Measurements from ENCODE around the gene STT3A. TPM values are rescaled to one million over a fixed set of nuclear protein-coding genes. Genes with fewer than 3 reads are reported as not detected.

STT3A gene
- total and polyA plus RNA-seq, 2 experiments from 2014 or later: 91.7 to 156 TPM

DNA sequence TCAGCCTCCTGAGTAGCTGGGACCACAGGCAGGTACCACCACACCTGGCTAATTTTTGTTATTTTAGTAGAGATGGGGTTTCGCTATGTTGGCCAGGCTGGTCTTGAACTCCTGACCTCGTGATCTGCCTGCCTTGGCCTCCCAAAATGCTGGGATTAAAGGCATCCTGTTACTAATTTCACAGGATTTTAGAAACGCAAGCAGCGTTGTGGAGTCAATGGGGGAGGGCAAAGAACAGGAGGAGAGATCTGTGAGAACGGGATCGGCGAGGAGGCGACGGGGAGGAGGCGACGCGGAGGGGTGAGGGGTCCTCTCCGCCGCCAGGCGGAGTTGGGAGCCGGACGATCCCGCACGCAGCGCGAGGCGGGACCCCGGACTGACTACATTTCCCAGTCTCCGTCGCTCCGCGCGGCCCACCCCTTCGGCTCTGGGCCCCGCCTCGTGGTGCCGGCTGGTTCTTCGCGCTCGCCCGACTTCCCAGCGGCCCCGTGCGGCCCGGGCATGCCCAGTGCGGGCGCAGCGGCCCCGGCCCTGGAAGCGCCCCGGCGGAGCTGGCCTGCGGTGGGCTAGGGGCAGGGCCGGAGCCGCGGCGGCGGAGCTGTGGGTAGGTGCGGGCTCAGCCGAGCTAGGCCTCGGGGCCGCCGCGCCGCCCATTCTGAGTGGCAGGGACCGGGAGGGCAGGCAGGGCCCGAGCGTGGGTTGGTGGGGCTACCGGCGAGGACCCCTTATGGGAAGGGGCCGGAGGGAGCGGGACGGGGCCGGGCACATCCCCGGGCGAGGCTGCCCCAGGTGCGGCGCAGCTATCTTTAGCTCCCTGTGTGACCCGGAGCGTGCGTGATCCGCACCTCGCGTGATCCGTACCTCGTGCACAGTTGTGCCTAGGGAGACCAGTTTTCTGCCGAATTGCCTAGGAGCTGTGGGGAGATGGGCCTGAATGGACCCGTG is 23.4 kb upstream of the STT3A start, which contains the start of gene EI24:
TSS of gene EI24 (plus strand) at position 508 of the 945 bp plus-strand sequence. CDS start 3,051 bp downstream, outside the sequence.
- peaks cover 11% of the 10 kb centered on the region; the same call in 2 of the 3 replicates for H3K4me1 Mint-ChIP-seq
- Histone ChIP-seq H3K79me2 (replicated peaks; ENCODE audit: insufficient read depth) (peaks cover 35% of the 10 kb centered on the region), H2AFZ (peak within 1 kb of the TSS; percentile 99), H3K9me2 (ENCODE audit: insufficient read depth) (no peaks in the 10 kb centered on the region), H4K20me1 (replicated peaks; ENCODE audit: insufficient read depth) (no peaks in the 10 kb centered on the region; the same call in 1 of the 2 replicates), H3K27me3 (ENCODE audit: insufficient read depth) (no peaks in the 10 kb centered on the region), H3F3A (replicated peaks; ENCODE audit: low read depth) (no peaks in the 10 kb centered on the region), H3K4me3 (peak within 1 kb of the TSS; percentile 97), H3K27ac (ENCODE audit: low read depth) (0 out of 2 replicates have a peak within 1 kb of the TSS, but pooled peaks have one; percentile 51), H3K36me3 (ENCODE audit: insufficient read depth) (peaks cover 9% of the 10 kb centered on the region; the same call in 1 of the 2 replicates), H3K4me2 (peak within 1 kb of the TSS; percentile 91), H3K4me1 (ENCODE audit: insufficient read depth) (no peaks in the 10 kb centered on the region; the same call in 1 of the 2 replicates)
- ATAC-seq (peak; percentile 98), DNase-seq (ENCODE audit: low spot score) (peak; percentile 98)
- peak within 1 kb of the TSS; percentile 87 for H3K4me3 Mint-ChIP-seq
- H3K27me3 Mint-ChIP-seq (ENCODE audit: insufficient read depth, low read depth, poor library complexity): no peaks in the 10 kb centered on the region
- 0 out of 2 replicates have a peak within 1 kb of the TSS, but pooled peaks have one; percentile 52 for H3K27ac Mint-ChIP-seq
- H3K9me3 Mint-ChIP-seq: peaks cover 18% of the 10 kb centered on the region
- H3K36me3 Mint-ChIP-seq (ENCODE audit: low read depth): peaks cover 26% of the 10 kb centered on the region; the same call in 2 of the 3 replicates
- no peak for TF ChIP-seq EZH2phosphoT487 (IDR thresholded peaks at IDR 0.05; ENCODE audit: unreplicated experiment)
- TF ChIP-seq ZNF114 (CRISPR knock-in tag; IDR thresholded peaks at IDR 0.05): no peak
- no peak for TF ChIP-seq NANOG (IDR thresholded peaks at IDR 0.05; ENCODE audit: borderline replicate concordance)
- no peak for TF ChIP-seq EZH2 (IDR thresholded peaks at IDR 0.05; ENCODE audit: low read depth, unreplicated experiment)
- 0 out of 2 replicates have a peak, but pooled peaks have one; percentile 12 for TF ChIP-seq ZNF331 (CRISPR knock-in tag; IDR thresholded peaks at IDR 0.05; ENCODE audit: low read depth)
- TF ChIP-seq, protein P1, sequence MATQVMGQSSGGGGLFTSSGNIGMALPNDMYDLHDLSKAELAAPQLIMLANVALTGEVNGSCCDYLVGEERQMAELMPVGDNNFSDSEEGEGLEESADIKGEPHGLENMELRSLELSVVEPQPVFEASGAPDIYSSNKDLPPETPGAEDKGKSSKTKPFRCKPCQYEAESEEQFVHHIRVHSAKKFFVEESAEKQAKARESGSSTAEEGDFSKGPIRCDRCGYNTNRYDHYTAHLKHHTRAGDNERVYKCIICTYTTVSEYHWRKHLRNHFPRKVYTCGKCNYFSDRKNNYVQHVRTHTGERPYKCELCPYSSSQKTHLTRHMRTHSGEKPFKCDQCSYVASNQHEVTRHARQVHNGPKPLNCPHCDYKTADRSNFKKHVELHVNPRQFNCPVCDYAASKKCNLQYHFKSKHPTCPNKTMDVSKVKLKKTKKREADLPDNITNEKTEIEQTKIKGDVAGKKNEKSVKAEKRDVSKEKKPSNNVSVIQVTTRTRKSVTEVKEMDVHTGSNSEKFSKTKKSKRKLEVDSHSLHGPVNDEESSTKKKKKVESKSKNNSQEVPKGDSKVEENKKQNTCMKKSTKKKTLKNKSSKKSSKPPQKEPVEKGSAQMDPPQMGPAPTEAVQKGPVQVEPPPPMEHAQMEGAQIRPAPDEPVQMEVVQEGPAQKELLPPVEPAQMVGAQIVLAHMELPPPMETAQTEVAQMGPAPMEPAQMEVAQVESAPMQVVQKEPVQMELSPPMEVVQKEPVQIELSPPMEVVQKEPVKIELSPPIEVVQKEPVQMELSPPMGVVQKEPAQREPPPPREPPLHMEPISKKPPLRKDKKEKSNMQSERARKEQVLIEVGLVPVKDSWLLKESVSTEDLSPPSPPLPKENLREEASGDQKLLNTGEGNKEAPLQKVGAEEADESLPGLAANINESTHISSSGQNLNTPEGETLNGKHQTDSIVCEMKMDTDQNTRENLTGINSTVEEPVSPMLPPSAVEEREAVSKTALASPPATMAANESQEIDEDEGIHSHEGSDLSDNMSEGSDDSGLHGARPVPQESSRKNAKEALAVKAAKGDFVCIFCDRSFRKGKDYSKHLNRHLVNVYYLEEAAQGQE (IDR thresholded peaks at IDR 0.05; ENCODE audit: unreplicated experiment): no peak
- TF ChIP-seq, protein P2, sequence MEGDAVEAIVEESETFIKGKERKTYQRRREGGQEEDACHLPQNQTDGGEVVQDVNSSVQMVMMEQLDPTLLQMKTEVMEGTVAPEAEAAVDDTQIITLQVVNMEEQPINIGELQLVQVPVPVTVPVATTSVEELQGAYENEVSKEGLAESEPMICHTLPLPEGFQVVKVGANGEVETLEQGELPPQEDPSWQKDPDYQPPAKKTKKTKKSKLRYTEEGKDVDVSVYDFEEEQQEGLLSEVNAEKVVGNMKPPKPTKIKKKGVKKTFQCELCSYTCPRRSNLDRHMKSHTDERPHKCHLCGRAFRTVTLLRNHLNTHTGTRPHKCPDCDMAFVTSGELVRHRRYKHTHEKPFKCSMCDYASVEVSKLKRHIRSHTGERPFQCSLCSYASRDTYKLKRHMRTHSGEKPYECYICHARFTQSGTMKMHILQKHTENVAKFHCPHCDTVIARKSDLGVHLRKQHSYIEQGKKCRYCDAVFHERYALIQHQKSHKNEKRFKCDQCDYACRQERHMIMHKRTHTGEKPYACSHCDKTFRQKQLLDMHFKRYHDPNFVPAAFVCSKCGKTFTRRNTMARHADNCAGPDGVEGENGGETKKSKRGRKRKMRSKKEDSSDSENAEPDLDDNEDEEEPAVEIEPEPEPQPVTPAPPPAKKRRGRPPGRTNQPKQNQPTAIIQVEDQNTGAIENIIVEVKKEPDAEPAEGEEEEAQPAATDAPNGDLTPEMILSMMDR (conservative IDR thresholded peaks at IDR 0.05; ENCODE audit: low read depth in 2 of 2): peak; percentile 46 to 66
- TF ChIP-seq JUNB (IDR thresholded peaks at IDR 0.05; ENCODE audit: unreplicated experiment): no peak
- peak; percentile 79 for TF ChIP-seq CREB1 (CRISPR knock-in tag; IDR thresholded peaks at IDR 0.05; ENCODE audit: low read depth)
- TF ChIP-seq, protein P3, sequence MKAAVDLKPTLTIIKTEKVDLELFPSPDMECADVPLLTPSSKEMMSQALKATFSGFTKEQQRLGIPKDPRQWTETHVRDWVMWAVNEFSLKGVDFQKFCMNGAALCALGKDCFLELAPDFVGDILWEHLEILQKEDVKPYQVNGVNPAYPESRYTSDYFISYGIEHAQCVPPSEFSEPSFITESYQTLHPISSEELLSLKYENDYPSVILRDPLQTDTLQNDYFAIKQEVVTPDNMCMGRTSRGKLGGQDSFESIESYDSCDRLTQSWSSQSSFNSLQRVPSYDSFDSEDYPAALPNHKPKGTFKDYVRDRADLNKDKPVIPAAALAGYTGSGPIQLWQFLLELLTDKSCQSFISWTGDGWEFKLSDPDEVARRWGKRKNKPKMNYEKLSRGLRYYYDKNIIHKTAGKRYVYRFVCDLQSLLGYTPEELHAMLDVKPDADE (IDR thresholded peaks at IDR 0.05): peak; percentile 83
- TF ChIP-seq STAT1 (IDR thresholded peaks at IDR 0.05; ENCODE audit: unreplicated experiment): no peak
- TF ChIP-seq, protein P4, sequence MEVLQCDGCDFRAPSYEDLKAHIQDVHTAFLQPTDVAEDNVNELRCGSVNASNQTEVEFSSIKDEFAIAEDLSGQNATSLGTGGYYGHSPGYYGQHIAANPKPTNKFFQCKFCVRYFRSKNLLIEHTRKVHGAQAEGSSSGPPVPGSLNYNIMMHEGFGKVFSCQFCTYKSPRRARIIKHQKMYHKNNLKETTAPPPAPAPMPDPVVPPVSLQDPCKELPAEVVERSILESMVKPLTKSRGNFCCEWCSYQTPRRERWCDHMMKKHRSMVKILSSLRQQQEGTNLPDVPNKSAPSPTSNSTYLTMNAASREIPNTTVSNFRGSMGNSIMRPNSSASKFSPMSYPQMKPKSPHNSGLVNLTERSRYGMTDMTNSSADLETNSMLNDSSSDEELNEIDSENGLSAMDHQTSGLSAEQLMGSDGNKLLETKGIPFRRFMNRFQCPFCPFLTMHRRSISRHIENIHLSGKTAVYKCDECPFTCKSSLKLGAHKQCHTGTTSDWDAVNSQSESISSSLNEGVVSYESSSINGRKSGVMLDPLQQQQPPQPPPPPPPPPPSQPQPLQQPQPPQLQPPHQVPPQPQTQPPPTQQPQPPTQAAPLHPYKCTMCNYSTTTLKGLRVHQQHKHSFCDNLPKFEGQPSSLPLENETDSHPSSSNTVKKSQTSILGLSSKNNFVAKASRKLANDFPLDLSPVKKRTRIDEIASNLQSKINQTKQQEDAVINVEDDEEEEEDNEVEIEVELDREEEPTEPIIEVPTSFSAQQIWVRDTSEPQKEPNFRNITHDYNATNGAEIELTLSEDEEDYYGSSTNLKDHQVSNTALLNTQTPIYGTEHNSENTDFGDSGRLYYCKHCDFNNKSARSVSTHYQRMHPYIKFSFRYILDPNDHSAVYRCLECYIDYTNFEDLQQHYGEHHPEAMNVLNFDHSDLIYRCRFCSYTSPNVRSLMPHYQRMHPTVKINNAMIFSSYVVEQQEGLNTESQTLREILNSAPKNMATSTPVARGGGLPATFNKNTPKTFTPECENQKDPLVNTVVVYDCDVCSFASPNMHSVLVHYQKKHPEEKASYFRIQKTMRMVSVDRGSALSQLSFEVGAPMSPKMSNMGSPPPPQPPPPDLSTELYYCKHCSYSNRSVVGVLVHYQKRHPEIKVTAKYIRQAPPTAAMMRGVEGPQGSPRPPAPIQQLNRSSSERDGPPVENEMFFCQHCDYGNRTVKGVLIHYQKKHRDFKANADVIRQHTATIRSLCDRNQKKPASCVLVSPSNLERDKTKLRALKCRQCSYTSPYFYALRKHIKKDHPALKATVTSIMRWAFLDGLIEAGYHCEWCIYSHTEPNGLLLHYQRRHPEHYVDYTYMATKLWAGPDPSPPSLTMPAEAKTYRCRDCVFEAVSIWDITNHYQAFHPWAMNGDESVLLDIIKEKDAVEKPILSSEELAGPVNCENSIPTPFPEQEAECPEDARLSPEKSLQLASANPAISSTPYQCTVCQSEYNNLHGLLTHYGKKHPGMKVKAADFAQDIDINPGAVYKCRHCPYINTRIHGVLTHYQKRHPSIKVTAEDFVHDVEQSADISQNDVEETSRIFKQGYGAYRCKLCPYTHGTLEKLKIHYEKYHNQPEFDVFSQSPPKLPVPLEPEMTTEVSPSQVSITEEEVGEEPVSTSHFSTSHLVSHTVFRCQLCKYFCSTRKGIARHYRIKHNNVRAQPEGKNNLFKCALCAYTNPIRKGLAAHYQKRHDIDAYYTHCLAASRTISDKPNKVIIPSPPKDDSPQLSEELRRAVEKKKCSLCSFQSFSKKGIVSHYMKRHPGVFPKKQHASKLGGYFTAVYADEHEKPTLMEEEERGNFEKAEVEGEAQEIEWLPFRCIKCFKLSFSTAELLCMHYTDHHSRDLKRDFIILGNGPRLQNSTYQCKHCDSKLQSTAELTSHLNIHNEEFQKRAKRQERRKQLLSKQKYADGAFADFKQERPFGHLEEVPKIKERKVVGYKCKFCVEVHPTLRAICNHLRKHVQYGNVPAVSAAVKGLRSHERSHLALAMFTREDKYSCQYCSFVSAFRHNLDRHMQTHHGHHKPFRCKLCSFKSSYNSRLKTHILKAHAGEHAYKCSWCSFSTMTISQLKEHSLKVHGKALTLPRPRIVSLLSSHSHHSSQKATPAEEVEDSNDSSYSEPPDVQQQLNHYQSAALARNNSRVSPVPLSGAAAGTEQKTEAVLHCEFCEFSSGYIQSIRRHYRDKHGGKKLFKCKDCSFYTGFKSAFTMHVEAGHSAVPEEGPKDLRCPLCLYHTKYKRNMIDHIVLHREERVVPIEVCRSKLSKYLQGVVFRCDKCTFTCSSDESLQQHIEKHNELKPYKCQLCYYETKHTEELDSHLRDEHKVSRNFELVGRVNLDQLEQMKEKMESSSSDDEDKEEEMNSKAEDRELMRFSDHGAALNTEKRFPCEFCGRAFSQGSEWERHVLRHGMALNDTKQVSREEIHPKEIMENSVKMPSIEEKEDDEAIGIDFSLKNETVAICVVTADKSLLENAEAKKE (CRISPR knock-in tag; IDR thresholded peaks at IDR 0.05): no peak

Measured in GM23338 (cell line).